Hepatic stellate cell (primary cell): Measurements from ENCODE around the gene WRNIP1.

Experiments
- DNase-seq: peaks from one replicate; pipeline ENCODE4 v3.0.0; 2011; ENCODE audit warnings: low spot score

The WRNIP1 gene

GRCh38 chr6:2763345-2763841 is 1.8 kb upstream of the WRNIP1 start:
- DNase-seq, result no peak

- no peak for DNase-seq
Measured at GRCh38 chr6:2763876-2764540, 1.2 kb upstream of the WRNIP1 start.

- peak; percentile 76 for DNase-seq
Measured at GRCh38 chr6:2764610-2765165, 505 bp upstream of the WRNIP1 start.

GRCh38 chr6:2765896-2766766 is 938 bp downstream of the WRNIP1 start:
- DNase-seq, result peak; percentile 68

DNA sequence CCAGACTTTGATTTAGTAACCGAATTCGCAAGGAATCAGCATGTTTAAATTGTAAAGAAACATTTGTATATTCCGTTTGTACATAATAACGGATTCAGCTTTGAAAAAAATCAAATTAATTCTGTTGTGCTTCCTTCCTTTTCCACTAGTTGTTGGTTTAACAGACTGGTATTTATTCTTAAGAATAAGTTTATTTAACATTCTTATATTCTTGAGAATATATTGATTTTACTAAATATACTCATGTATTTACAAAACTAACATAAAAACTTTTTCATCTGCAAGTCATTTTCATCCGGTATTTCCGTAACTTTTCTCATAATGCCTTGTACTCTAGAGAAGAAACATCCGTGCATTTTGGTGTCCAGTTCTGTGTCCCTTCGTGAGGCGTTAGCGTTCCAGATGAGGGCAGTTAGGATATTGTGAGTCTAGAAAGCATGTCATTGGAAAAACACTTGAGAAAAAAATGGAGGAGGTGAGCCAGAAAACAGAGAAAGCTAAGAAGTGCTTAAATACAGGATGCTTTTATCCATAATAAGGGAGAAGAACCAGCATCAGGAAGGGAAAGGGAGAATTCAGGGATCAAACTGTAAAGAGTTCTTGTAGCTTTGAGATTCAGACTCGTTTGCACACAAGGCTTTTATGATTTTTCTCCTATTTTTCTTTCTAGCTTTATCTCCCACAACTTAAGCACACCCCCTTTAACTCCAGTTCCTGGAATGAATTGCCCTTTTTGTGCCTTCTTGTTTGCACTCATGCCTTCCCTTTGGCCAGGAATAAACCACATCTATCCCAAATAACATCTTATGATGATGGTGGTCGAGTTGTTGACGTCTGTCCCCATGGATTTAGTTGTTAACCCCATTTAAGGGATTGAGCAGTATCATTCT is 1.8 kb downstream of the WRNIP1 start:
- peak; percentile 45 for DNase-seq

DNA sequence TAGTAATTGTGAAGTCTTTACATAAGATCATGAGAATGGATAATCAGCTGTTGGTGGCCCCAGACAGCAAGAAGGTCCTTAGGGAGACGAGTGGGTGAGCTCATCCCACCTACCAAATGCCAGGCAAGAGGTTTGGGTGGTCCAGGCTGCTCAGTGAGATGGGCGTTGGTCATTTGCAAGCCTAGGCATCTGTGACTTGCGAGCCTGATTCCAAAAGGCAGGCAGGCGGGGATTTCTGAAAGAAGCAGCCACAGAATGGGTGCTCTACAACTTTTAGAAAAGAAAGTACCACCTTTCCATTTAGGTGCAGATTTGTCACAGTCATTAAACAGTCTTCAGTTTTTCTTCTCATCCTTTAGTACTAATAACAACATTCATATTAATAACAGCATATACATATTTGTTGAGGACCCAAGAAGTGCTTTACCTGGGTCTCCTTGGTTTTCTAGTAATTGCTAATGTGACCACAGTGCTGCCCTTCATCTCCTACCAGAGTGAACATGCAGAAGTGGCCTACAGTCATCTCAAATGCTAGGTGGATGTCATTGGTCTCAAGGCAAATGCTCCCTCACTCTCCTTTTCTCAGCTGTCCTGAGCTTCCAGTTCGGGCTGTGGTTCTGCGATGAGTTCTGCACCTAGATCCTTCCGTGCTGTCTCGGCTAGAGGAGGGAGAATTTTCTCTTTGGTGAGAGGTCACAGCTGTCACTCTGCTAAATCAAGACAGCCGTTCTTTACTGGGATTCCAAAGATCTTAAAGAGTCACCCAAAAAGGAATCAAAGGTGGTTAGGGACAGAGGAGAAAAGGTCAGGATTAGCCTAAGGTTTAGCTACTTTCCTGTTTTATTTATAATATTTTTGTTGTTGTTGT is 2.7 kb downstream of the WRNIP1 start:
- DNase-seq, result no peak

DNA sequence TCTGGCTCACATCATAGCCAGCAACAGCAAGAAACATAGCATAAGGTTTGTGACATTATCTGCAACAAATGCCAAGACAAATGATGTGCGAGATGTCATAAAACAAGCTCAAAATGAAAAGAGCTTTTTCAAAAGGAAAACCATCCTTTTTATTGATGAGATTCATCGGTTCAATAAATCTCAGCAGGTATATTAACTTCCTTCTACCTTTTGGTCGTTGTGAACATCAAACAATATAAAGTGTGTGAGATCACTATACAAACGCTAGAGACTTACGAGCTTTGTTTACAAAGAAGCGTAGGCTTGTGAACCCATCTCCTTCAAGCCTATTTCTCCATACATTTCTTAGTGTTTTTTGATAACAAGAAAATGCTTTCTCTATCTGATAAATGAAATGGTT is 3.5 kb downstream of the WRNIP1 start:
- no peak for DNase-seq

DNA sequence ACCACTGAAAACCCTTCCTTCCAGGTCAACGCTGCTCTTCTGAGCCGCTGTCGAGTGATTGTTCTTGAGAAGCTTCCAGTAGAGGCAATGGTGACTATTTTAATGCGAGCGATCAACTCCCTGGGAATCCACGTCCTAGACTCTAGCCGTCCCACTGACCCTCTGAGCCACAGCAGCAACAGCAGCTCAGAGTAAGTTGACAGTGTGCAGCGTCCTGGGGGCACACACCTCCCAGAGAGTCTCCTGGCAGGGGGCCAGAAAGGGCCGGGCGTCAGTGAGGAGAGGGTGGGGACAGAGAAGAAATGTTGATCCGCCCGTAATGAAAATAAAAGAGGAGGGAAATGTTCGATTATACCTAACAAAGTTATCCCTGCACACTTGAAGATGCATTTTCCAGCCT is 5.0 kb downstream of the WRNIP1 start:
- peak; percentile 31 for DNase-seq

- no peak for DNase-seq
Measured at GRCh38 chr6:2771079-2771478, 5.9 kb downstream of the WRNIP1 start.

DNA sequence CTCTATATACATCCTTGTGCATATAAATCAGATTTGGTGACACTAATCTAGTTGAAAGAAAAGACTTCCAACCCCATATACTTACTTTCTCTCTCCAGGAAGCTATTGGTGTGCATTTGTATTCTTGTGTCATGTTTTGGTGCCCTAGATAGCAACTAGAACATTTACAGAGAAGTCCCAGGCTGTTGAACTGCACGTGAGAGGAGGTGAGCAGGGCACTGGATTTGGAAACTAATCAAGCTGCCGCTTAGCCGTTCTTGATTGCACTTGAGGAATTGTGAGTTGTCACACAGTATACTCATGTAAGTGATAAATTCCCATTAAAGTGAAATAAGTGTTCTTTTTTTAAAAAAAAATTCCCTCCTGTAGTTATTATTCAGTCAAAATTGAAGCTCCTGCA is 7.6 kb downstream of the WRNIP1 start:
- DNase-seq, result no peak

GRCh38 chr6:2773449-2773848 is 8.3 kb downstream of the WRNIP1 start:
- no peak for DNase-seq

DNA sequence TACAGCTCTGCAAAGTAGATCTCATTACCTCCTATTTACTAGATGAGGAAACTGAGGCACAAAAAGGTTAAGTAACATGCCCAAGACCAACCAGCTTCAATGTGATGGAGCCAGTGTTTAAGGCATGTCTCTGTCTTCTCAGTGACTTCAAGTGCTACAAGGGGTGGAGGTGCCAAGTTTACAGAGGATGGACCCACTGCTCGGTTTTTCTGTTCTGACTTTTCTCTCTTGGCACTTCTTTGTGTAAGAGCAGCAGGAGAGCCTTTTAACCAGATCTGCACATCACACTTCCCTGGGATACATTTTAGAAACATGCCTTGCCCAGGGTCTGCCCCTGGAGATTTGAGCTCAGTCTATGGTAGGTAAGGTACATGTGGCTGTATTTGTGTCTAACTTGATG is 9.8 kb downstream of the WRNIP1 start:
- no peak for DNase-seq

- DNase-seq, result no peak
Measured at GRCh38 chr6:2777249-2777648, 12.1 kb downstream of the WRNIP1 start.

GRCh38 chr6:2780102-2780737 is 15.0 kb downstream of the WRNIP1 start:
- no peak for DNase-seq

GRCh38 chr6:2781685-2782355 is 16.6 kb downstream of the WRNIP1 start:
- DNase-seq, result no peak

DNA sequence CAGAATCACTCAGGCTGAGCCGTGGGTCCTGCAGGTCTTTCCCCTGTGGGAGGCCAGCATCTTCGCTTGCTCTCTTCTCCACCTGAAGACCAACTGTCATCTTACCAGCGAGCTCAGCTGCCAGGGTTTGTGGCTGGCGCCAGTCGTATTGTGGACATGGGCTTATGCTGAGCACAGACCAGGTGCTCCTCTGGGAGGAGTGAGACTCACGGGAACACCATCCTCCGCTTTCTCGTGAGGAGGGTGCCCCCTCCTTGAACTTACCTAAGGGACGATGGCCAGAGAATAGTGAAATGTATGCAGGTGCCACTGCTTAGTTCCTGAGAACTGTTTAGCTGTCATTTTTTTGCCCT is 17.1 kb downstream of the WRNIP1 start:
- DNase-seq, result no peak

GRCh38 chr6:2782825-2783187 is 17.6 kb downstream of the WRNIP1 start:
- DNase-seq, result no peak

- no peak for DNase-seq
Measured at GRCh38 chr6:2783188-2783963, 18.2 kb downstream of the WRNIP1 start.

DNA sequence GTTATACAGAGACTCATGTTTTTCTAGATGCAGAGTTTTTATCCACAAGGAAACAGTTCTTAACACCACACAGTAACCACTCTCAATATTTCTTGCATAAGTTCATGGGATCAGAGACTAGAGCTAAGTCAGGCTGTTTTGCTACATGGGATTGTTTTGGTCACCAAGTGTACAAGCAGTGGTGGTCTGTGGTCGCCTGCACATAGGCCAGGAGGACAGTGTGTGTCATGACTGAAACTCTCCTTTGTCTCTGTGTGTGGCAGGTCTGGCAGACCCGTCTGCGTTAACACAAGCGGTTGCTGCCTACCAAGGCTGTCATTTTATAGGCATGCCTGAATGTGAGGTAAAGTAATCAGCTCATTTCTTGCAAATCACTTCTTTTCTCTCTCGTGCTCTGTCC is 18.9 kb downstream of the WRNIP1 start:
- no peak for DNase-seq
